ENCODE measurements around the gene C19orf38.

- TF ChIP-seq CTCF (IDR thresholded peaks at IDR 0.05; ENCODE audit: low read depth, low read length, missing input control) = no peak
- TF ChIP-seq, protein P1, sequence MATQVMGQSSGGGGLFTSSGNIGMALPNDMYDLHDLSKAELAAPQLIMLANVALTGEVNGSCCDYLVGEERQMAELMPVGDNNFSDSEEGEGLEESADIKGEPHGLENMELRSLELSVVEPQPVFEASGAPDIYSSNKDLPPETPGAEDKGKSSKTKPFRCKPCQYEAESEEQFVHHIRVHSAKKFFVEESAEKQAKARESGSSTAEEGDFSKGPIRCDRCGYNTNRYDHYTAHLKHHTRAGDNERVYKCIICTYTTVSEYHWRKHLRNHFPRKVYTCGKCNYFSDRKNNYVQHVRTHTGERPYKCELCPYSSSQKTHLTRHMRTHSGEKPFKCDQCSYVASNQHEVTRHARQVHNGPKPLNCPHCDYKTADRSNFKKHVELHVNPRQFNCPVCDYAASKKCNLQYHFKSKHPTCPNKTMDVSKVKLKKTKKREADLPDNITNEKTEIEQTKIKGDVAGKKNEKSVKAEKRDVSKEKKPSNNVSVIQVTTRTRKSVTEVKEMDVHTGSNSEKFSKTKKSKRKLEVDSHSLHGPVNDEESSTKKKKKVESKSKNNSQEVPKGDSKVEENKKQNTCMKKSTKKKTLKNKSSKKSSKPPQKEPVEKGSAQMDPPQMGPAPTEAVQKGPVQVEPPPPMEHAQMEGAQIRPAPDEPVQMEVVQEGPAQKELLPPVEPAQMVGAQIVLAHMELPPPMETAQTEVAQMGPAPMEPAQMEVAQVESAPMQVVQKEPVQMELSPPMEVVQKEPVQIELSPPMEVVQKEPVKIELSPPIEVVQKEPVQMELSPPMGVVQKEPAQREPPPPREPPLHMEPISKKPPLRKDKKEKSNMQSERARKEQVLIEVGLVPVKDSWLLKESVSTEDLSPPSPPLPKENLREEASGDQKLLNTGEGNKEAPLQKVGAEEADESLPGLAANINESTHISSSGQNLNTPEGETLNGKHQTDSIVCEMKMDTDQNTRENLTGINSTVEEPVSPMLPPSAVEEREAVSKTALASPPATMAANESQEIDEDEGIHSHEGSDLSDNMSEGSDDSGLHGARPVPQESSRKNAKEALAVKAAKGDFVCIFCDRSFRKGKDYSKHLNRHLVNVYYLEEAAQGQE (IDR thresholded peaks at IDR 0.05) = no peak
- TF ChIP-seq TAF1 (conservative IDR thresholded peaks at IDR 0.05) = no peak
- TF ChIP-seq YY1 (IDR thresholded peaks at IDR 0.05) = no peak
- TF ChIP-seq JUND (IDR thresholded peaks at IDR 0.05) = no peak
Observed at GRCh38 chr19:10892256-10892655, 44.0 kb downstream of the C19orf38 start.
